Measurements from ENCODE around the gene GNRH2. TPM values are rescaled to one million over a fixed set of nuclear protein-coding genes. Genes with fewer than 3 reads are reported as not detected.

GNRH2 gene
- total RNA-seq, 2 donors from 2014 or later, result not detected

GRCh38 chr20:3080939-3081388, 37.5 kb downstream of the GNRH2 start:
- no peak for TF ChIP-seq CTCF (IDR thresholded peaks at IDR 0.05)
- no peak overlapping the region for H3K4me3 ChIP-seq
- no peak overlapping the region for H3K9ac ChIP-seq (ENCODE audit: low read depth in 2 of 2, low read length in 2 of 2)
- no peaks in the 10 kb centered on the region for H3K4me1 ChIP-seq
- no peaks in the 10 kb centered on the region for H3K9me3 ChIP-seq
- no peak overlapping the region for H3K27ac ChIP-seq
- H3K36me3 ChIP-seq, result no peaks in the 10 kb centered on the region
- intact Hi-C loops (cut with DNase I), result no loop called here
- peaks cover 38% of the 10 kb centered on the region for H3K27me3 ChIP-seq
- DNase-seq, result no peak

- intact Hi-C loops (cut with DNase I), result no loop called here
- no peak overlapping the region for H3K9ac ChIP-seq (ENCODE audit: low read depth in 2 of 2, low read length in 2 of 2)
- H3K4me1 ChIP-seq, result no peaks in the 10 kb centered on the region
- H3K27me3 ChIP-seq, result peaks cover 38% of the 10 kb centered on the region
- H3K9me3 ChIP-seq, result no peaks in the 10 kb centered on the region
- no peak for DNase-seq
- no peaks in the 10 kb centered on the region for H3K36me3 ChIP-seq
- no peak overlapping the region for H3K4me3 ChIP-seq
- no peak overlapping the region for H3K27ac ChIP-seq
- TF ChIP-seq CTCF (IDR thresholded peaks at IDR 0.05), result no peak
Measured at GRCh38 chr20:3081641-3082040, 38.2 kb downstream of the GNRH2 start.

- Histone ChIP-seq H3K36me3 (no peaks in the 10 kb centered on the region), H3K9me3 (no peaks in the 10 kb centered on the region), H3K4me3 (no peak overlapping the region), H3K27ac (no peak overlapping the region), H3K27me3 (peaks cover 38% of the 10 kb centered on the region), H3K4me1 (no peaks in the 10 kb centered on the region), H3K9ac (ENCODE audit: low read depth in 2 of 2, low read length in 2 of 2) (no peak overlapping the region)
- intact Hi-C loops (cut with DNase I), result no loop called here
- TF ChIP-seq CTCF (IDR thresholded peaks at IDR 0.05), result no peak
- DNase-seq, result no peak
Measured at GRCh38 chr20:3082306-3082951, 39.0 kb downstream of the GNRH2 start.

GRCh38 chr20:3082955-3083952, 39.8 kb downstream of the GNRH2 start:
- DNase-seq, result no peak
- Histone ChIP-seq H3K9ac (ENCODE audit: low read depth in 2 of 2, low read length in 2 of 2) (no peak overlapping the region), H3K27ac (no peak overlapping the region), H3K27me3 (peaks cover 38% of the 10 kb centered on the region), H3K4me3 (no peak overlapping the region), H3K36me3 (no peaks in the 10 kb centered on the region), H3K9me3 (no peaks in the 10 kb centered on the region), H3K4me1 (no peaks in the 10 kb centered on the region)
- no peak for TF ChIP-seq CTCF (IDR thresholded peaks at IDR 0.05)
- intact Hi-C loops (cut with DNase I), result no loop called here

GRCh38 chr20:3084283-3084985, 41.0 kb downstream of the GNRH2 start, which contains the start of gene AVP:
Gene AVP, minus strand, starts transcription at chr20:3084724. Its CDS starts 50 bp downstream, at chr20:3084674.
- intact Hi-C loops (cut with DNase I), result no loop called here

More at GRCh38 chr20:3084283-3084985, 41.0 kb downstream of the GNRH2 start, which contains the start of gene AVP:
- H3K9ac ChIP-seq (ENCODE audit: low read depth in 2 of 2, low read length in 2 of 2), result no peak within 1 kb of the TSS
- DNase-seq, result no peak
- peaks cover 38% of the 10 kb centered on the region for H3K27me3 ChIP-seq
- no peaks in the 10 kb centered on the region for H3K36me3 ChIP-seq
- H3K4me3 ChIP-seq, result no peak within 1 kb of the TSS
- no peak for TF ChIP-seq CTCF (IDR thresholded peaks at IDR 0.05)
- H3K27ac ChIP-seq, result no peak within 1 kb of the TSS
- H3K4me1 ChIP-seq, result no peaks in the 10 kb centered on the region
- H3K9me3 ChIP-seq, result no peaks in the 10 kb centered on the region

All from colonic mucosa (tissue), 4 donors.